Measurements from ENCODE around the gene CARMIL1. TPM values are rescaled to one million over a fixed set of nuclear protein-coding genes. Genes with fewer than 3 reads are reported as not detected.

Gene CARMIL1
- polyA plus RNA-seq, 1 of the 3 experiments (the other 2 are of a cell fraction): 1.7 TPM

DNA sequence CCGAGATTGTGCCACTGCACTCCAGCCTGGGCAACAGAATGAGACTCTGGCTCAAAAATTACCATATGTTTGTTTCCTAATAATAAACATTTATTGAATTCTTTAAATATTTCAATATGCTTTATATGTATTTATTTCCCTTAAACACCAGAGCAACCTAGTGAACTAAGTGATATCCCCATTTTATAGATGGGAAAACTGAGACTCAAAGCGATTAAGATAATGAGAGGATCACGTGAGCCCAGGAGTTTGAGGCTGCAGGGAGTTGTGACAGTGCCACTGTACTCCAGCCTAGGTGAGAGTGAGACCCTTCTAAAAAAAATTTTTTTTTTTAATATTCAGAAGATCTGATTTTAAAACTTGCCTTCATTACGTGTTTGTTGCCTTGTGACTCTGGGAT lies 19.4 kb upstream of the CARMIL1 start:
- peaks cover 0 to 2% of the 10 kb centered on the region in 2 experiments; a peak in 1 of 4 replicates for H3K4me1 ChIP-seq (ENCODE audit: control insufficient read depth in 1 of 2, insufficient read depth in 2 of 2, low read depth in 1 of 2, low read length in 1 of 2)
- ChIA-PET POLR2A (no interaction called here), CTCF (interaction anchor here (1.7 kb wide), 1 partner anchor 297 kb away, joined by 7 read pairs; no protein-coding TSS in a partner anchor)
- no peak for TF ChIP-seq NRF1 (IDR thresholded peaks at IDR 0.05; ENCODE audit: low read depth, low read length)
- TF ChIP-seq ELF1 (IDR thresholded peaks at IDR 0.05): no peak
- TF ChIP-seq EZH2phosphoT487 (IDR thresholded peaks at IDR 0.05; ENCODE audit: borderline replicate concordance, low read depth): no peak
- TF ChIP-seq, protein P1, sequence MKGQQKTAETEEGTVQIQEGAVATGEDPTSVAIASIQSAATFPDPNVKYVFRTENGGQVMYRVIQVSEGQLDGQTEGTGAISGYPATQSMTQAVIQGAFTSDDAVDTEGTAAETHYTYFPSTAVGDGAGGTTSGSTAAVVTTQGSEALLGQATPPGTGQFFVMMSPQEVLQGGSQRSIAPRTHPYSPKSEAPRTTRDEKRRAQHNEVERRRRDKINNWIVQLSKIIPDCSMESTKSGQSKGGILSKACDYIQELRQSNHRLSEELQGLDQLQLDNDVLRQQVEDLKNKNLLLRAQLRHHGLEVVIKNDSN (IDR thresholded peaks at IDR 0.05; ENCODE audit: borderline replicate concordance, low read depth): no peak
- no peak for TF ChIP-seq RAD21 (IDR thresholded peaks at IDR 0.05; ENCODE audit: low read length)
- TF ChIP-seq, protein P2, sequence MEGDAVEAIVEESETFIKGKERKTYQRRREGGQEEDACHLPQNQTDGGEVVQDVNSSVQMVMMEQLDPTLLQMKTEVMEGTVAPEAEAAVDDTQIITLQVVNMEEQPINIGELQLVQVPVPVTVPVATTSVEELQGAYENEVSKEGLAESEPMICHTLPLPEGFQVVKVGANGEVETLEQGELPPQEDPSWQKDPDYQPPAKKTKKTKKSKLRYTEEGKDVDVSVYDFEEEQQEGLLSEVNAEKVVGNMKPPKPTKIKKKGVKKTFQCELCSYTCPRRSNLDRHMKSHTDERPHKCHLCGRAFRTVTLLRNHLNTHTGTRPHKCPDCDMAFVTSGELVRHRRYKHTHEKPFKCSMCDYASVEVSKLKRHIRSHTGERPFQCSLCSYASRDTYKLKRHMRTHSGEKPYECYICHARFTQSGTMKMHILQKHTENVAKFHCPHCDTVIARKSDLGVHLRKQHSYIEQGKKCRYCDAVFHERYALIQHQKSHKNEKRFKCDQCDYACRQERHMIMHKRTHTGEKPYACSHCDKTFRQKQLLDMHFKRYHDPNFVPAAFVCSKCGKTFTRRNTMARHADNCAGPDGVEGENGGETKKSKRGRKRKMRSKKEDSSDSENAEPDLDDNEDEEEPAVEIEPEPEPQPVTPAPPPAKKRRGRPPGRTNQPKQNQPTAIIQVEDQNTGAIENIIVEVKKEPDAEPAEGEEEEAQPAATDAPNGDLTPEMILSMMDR (IDR thresholded peaks at IDR 0.05): no peak
- no peak for TF ChIP-seq GABPA (IDR thresholded peaks at IDR 0.05; ENCODE audit: low read depth)
- TF ChIP-seq FOSL2 (IDR thresholded peaks at IDR 0.05; ENCODE audit: borderline replicate concordance, low read depth): no peak
- no peak for TF ChIP-seq RXRA (IDR thresholded peaks at IDR 0.05; ENCODE audit: borderline replicate concordance, low read depth)
- no peak for TF ChIP-seq NFIC (IDR thresholded peaks at IDR 0.05; ENCODE audit: borderline replicate concordance)
- TF ChIP-seq CHD2 (IDR thresholded peaks at IDR 0.05; ENCODE audit: low read length, partially characterized antibody): no peak
- TF ChIP-seq FOXJ3 (CRISPR knock-in tag; IDR thresholded peaks at IDR 0.05): no peak
- TF ChIP-seq TEAD4 (IDR thresholded peaks at IDR 0.05; ENCODE audit: borderline replicate concordance, insufficient read depth): no peak
- TF ChIP-seq MXI1 (IDR thresholded peaks at IDR 0.05; ENCODE audit: low read depth, low read length): no peak
- no peak for TF ChIP-seq GATA2 (CRISPR knock-in tag; IDR thresholded peaks at IDR 0.05)
- no peak for TF ChIP-seq SIN3A (IDR thresholded peaks at IDR 0.05; ENCODE audit: borderline replicate concordance, low read depth, low read length)
- H3K27me3 ChIP-seq (ENCODE audit: insufficient read depth): no peaks in the 10 kb centered on the region
- no peaks in the 10 kb centered on the region for H3K79me2 ChIP-seq (ENCODE audit: insufficient read depth)
- H2AFZ ChIP-seq (ENCODE audit: low read depth): no peak overlapping the region
- DNase-seq: no peak
- no peaks in the 10 kb centered on the region for H3K9me3 ChIP-seq
- no peaks in the 10 kb centered on the region for H3K36me3 ChIP-seq (replicated peaks in 1 of 2; ENCODE audit: control insufficient read depth in 1 of 2, insufficient read depth in 2 of 2, low read length in 1 of 2)
- H3K4me3 ChIP-seq (ENCODE audit: low read depth in 2 of 2, low read length in 1 of 2): no peak overlapping the region
- no peak overlapping the region for H3K27ac ChIP-seq (ENCODE audit: low read depth in 2 of 2, low read length in 1 of 2)
- no peak overlapping the region for H3K9ac ChIP-seq
- no peaks in the 10 kb centered on the region for H3K9me2 ChIP-seq
- H3K4me2 ChIP-seq: no peak overlapping the region
- no peaks in the 10 kb centered on the region for H4K20me1 ChIP-seq (ENCODE audit: insufficient read depth)
- H3F3A ChIP-seq (replicated peaks; ENCODE audit: insufficient read depth): peaks cover 6% of the 10 kb centered on the region
- WGBS (ENCODE audit: low lambda C conversion rate): 89% methylated on average over 4 of the region's 4 CpGs

DNA sequence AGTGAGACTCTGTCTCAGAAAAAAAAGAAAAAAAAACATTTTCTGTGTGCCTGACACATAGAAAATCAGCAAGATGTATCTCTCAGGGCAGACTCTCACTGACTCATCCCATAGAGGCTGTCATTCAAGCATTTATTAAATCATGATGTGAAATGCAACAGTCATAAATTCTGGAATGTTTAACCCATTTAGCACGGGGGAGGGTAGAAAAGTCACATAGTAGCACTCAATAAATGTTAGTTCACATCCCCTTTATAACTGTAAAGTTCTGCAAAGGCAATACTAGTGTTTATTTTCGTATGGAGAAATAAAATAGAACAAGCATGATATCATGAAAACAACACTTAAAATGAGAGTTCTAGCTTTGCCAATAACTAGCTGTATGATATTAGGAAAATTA lies 15.5 kb upstream of the CARMIL1 start:
- Histone ChIP-seq H2AFZ (ENCODE audit: low read depth) (no peak overlapping the region), H3K4me3 (ENCODE audit: low read depth in 2 of 2, low read length in 1 of 2) (no peak overlapping the region), H3K27ac (ENCODE audit: low read depth in 2 of 2, low read length in 1 of 2) (peak overlapping the region in 1 of 2 experiments; percentile 85; a peak in 2 of 4 replicates), H3F3A (replicated peaks; ENCODE audit: insufficient read depth) (peaks cover 6% of the 10 kb centered on the region), H3K9me3 (no peaks in the 10 kb centered on the region), H3K79me2 (ENCODE audit: insufficient read depth) (no peaks in the 10 kb centered on the region), H3K36me3 (replicated peaks in 1 of 2; ENCODE audit: control insufficient read depth in 1 of 2, insufficient read depth in 2 of 2, low read length in 1 of 2) (no peaks in the 10 kb centered on the region), H3K4me2 (0 out of 2 replicates have a peak overlapping the region, but pooled peaks have one; percentile 18), H3K4me1 (ENCODE audit: control insufficient read depth in 1 of 2, insufficient read depth in 2 of 2, low read depth in 1 of 2, low read length in 1 of 2) (no peaks in the 10 kb centered on the region), H4K20me1 (ENCODE audit: insufficient read depth) (no peaks in the 10 kb centered on the region), H3K9ac (no peak overlapping the region; the same call in 1 of the 2 replicates), H3K9me2 (no peaks in the 10 kb centered on the region), H3K27me3 (ENCODE audit: insufficient read depth) (no peaks in the 10 kb centered on the region)
- 14% methylated on average over 2 of the region's 2 CpGs for WGBS (ENCODE audit: low lambda C conversion rate)
- CTCF ChIA-PET: interaction anchor here (3.9 to 4.5 kb wide), 2 partner anchors 14 to 227 kb away, joined by 39 to 49 read pairs; partner anchors contain the start of gene CARMIL1
- no peak for DNase-seq
- POLR2A ChIA-PET: no interaction called here
- TF ChIP-seq FOXM1 (IDR thresholded peaks at IDR 0.05; ENCODE audit: low read depth): no peak
- TF ChIP-seq FOXJ3 (CRISPR knock-in tag; IDR thresholded peaks at IDR 0.05): no peak
- no peak for TF ChIP-seq TAF1 (IDR thresholded peaks at IDR 0.05; ENCODE audit: borderline replicate concordance, low read depth, low read length)
- no peak for TF ChIP-seq ELF1 (IDR thresholded peaks at IDR 0.05)
- TF ChIP-seq TCF12 (IDR thresholded peaks at IDR 0.05): peak; percentile 98
- TF ChIP-seq NFIC (IDR thresholded peaks at IDR 0.05; ENCODE audit: borderline replicate concordance): peak; percentile 57; the same call in 1 of the 2 replicates
- peak; percentile 91 for TF ChIP-seq FOSL2 (IDR thresholded peaks at IDR 0.05; ENCODE audit: borderline replicate concordance, low read depth)
- TF ChIP-seq POLR2AphosphoS5 (IDR thresholded peaks at IDR 0.05; ENCODE audit: low read depth, low read length): peak; percentile 71; the same call in 1 of the 2 replicates
- no peak for TF ChIP-seq RFX5 (IDR thresholded peaks at IDR 0.05; ENCODE audit: low read length)
- TF ChIP-seq MEF2A (IDR thresholded peaks at IDR 0.05; ENCODE audit: borderline replicate concordance, low read depth): no peak
- TF ChIP-seq, protein P3, sequence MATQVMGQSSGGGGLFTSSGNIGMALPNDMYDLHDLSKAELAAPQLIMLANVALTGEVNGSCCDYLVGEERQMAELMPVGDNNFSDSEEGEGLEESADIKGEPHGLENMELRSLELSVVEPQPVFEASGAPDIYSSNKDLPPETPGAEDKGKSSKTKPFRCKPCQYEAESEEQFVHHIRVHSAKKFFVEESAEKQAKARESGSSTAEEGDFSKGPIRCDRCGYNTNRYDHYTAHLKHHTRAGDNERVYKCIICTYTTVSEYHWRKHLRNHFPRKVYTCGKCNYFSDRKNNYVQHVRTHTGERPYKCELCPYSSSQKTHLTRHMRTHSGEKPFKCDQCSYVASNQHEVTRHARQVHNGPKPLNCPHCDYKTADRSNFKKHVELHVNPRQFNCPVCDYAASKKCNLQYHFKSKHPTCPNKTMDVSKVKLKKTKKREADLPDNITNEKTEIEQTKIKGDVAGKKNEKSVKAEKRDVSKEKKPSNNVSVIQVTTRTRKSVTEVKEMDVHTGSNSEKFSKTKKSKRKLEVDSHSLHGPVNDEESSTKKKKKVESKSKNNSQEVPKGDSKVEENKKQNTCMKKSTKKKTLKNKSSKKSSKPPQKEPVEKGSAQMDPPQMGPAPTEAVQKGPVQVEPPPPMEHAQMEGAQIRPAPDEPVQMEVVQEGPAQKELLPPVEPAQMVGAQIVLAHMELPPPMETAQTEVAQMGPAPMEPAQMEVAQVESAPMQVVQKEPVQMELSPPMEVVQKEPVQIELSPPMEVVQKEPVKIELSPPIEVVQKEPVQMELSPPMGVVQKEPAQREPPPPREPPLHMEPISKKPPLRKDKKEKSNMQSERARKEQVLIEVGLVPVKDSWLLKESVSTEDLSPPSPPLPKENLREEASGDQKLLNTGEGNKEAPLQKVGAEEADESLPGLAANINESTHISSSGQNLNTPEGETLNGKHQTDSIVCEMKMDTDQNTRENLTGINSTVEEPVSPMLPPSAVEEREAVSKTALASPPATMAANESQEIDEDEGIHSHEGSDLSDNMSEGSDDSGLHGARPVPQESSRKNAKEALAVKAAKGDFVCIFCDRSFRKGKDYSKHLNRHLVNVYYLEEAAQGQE (IDR thresholded peaks at IDR 0.05; ENCODE audit: low read depth, low read length): no peak
